Gastrocnemius medialis (tissue), 4 donors: ENCODE results near the gene AUTS2. TPM values are rescaled to one million over a fixed set of nuclear protein-coding genes. Genes with fewer than 3 reads are reported as not detected.

Experiments used
- ATAC-seq, 2 donors: fragments of 150-250 bp; one replicate each; pipeline ENCODE4 v1.9.1; 2016
- DNase-seq, 2 donors: peaks; one replicate each; pipeline ENCODE4 v3.0.0-alpha.2; 2019
- H3K27ac ChIP-seq, 4 donors: fragments of 200-600 bp; sonication (generic); 1 replicate in 1 of 4; 2 replicates in 3 of 4; pipeline ENCODE4 v1.5.1; 2016 to 2018; ENCODE audit warnings: mild to moderate bottlenecking in 2 of 4, moderate library complexity in 1 of 4
- H3K27me3 ChIP-seq, 3 donors: fragments of 200-600 bp; sonication (generic) in 2 of 3; 1 replicate in 1 of 3; 2 replicates in 2 of 3; pipeline versions ENCODE4 v1.5.1 to v1.6.0; 2016 to 2019; ENCODE audit warnings: mild to moderate bottlenecking in 1 of 3, moderate library complexity in 1 of 3
- H3K36me3 ChIP-seq, 2 donors: fragments of 200-600 bp; sonication (generic) in 1 of 2; one replicate each; pipeline ENCODE4 v1.5.1; 2017 to 2018
- H3K4me1 ChIP-seq, 2 donors: fragments of 200-600 bp; sonication (generic) in 1 of 2; one replicate each; pipeline ENCODE4 v1.5.1; 2016 to 2017; ENCODE audit warnings: mild to moderate bottlenecking in 2 of 2
- H3K4me3 ChIP-seq, 4 donors: fragments of 200-600 bp; sonication (generic) in 3 of 4; 1 replicate in 1 of 4; 2 replicates in 3 of 4; pipeline ENCODE4 v1.5.1; 2016 to 2019; ENCODE audit warnings: mild to moderate bottlenecking in 2 of 4
- H3K9me3 ChIP-seq, 3 donors: fragments of 200-600 bp; sonication (generic) in 2 of 3; 1 replicate in 1 of 3; 2 replicates in 2 of 3; pipeline ENCODE4 v1.5.1; 2016 to 2019
- CTCF ChIP-seq, 5 experiments: fragments of 450-650 bp in 3 of 5; fragments of 200-600 bp in 2 of 5; sonication (generic) in 2 of 5; IDR thresholded peaks in 4 of 5; conservative IDR thresholded peaks in 1 of 5; 1 replicate in 4 of 5; 2 replicates in 1 of 5; pipeline ENCODE4 v1.5.1; 2016 to 2019; ENCODE audit warnings: antibody characterized with exemption in 5 of 5, mild to moderate bottlenecking in 3 of 5, moderate library complexity in 3 of 5
- POLR2A ChIP-seq, 2 donors: fragments of 450-650 bp; IDR thresholded peaks; one replicate each; pipeline ENCODE4 v1.6.1; 2017; ENCODE audit warnings: antibody characterized with exemption in 2 of 2, mild to moderate bottlenecking in 2 of 2, moderate library complexity in 2 of 2
- in situ Hi-C, 4 donors: fragments of 200-750 bp; cut with MboI; loops; one replicate each; pipeline versions ENCODE4 v1.15.0 to v1.8.0; 2017; ENCODE audit warnings: low sequenced_read_pairs in 4 of 4
- intact Hi-C: fragments of 100-400 bp; cut with DNase I; formaldehyde crosslinking; loops from one replicate; pipeline ENCODE4 v1.15.1; 2023; ENCODE audit warnings: low total_unique reads
- total RNA-seq, 4 donors: library from RNA; depleted of rRNA; stranded (reverse); fragments of >200 nt; gene quantifications; one replicate each; pipeline versions ENCODE4 v1.1.0 to v1.2.3, GENCODE V29; 2016

Gene AUTS2
- total RNA-seq, 4 donors from 2014 or later: 2.5 to 16.2 (median 8.5) TPM

- no peak for ATAC-seq
- no peaks in the 10 kb centered on the region for H3K27me3 ChIP-seq
- no peak for TF ChIP-seq CTCF (IDR thresholded peaks at IDR 0.05 in 4 of 5, conservative IDR thresholded peaks at IDR 0.05 in 1 of 5)
- TF ChIP-seq POLR2A (IDR thresholded peaks at IDR 0.05): no peak
- DNase-seq: no peak
- H3K4me1 ChIP-seq: no peaks in the 10 kb centered on the region
- H3K9me3 ChIP-seq: no peaks in the 10 kb centered on the region
- H3K4me3 ChIP-seq: no peak overlapping the region
- no peaks in the 10 kb centered on the region for H3K36me3 ChIP-seq
- in situ Hi-C loops (no loop called here), intact Hi-C loops (no loop called here)
- no peak overlapping the region for H3K27ac ChIP-seq
Observed at GRCh38 chr7:69564454-69565417, 33.5 kb upstream of the AUTS2 start.

- Histone ChIP-seq H3K4me1 (no peaks in the 10 kb centered on the region), H3K36me3 (no peaks in the 10 kb centered on the region), H3K9me3 (no peaks in the 10 kb centered on the region), H3K27ac (no peak overlapping the region), H3K4me3 (no peak overlapping the region), H3K27me3 (no peaks in the 10 kb centered on the region)
- no peak for TF ChIP-seq CTCF (IDR thresholded peaks at IDR 0.05 in 4 of 5, conservative IDR thresholded peaks at IDR 0.05 in 1 of 5)
- no peak for TF ChIP-seq POLR2A (IDR thresholded peaks at IDR 0.05)
- DNase-seq (no peak), ATAC-seq (no peak)
- in situ Hi-C loops: no loop called here
- intact Hi-C loops: no loop called here
Observed at GRCh38 chr7:69567800-69568199, 30.5 kb upstream of the AUTS2 start.

- no peak for DNase-seq
- Histone ChIP-seq H3K36me3 (no peaks in the 10 kb centered on the region), H3K4me3 (no peak overlapping the region), H3K27ac (no peak overlapping the region), H3K9me3 (no peaks in the 10 kb centered on the region), H3K27me3 (no peaks in the 10 kb centered on the region), H3K4me1 (no peaks in the 10 kb centered on the region)
- ATAC-seq: no peak
- intact Hi-C loops: no loop called here
- TF ChIP-seq POLR2A (IDR thresholded peaks at IDR 0.05): no peak
- TF ChIP-seq CTCF (IDR thresholded peaks at IDR 0.05 in 4 of 5, conservative IDR thresholded peaks at IDR 0.05 in 1 of 5): no peak
- in situ Hi-C loops: no loop called here
Observed at GRCh38 chr7:69568266-69568665, 30.0 kb upstream of the AUTS2 start.

GRCh38 chr7:69575651-69576050 lies 22.6 kb upstream of the AUTS2 start:
- intact Hi-C loops (no loop called here), in situ Hi-C loops (no loop called here)
- Histone ChIP-seq H3K36me3 (no peaks in the 10 kb centered on the region), H3K9me3 (no peaks in the 10 kb centered on the region), H3K27me3 (peaks cover 0 to 4% (median 0%) of the 10 kb centered on the region in 3 donors), H3K4me3 (no peak overlapping the region), H3K27ac (no peak overlapping the region), H3K4me1 (no peaks in the 10 kb centered on the region)
- ATAC-seq: no peak
- no peak for DNase-seq
- TF ChIP-seq POLR2A (IDR thresholded peaks at IDR 0.05): no peak
- TF ChIP-seq CTCF (IDR thresholded peaks at IDR 0.05 in 4 of 5, conservative IDR thresholded peaks at IDR 0.05 in 1 of 5): no peak
